HG03575 (cell line): ENCODE data around the gene SLC24A3.

ENCODE experiments used
- ATAC-seq: cut with Tn5 transposase; IDR thresholded peaks from one replicate; pipeline ENCODE4 v1.9.1; 2021; ENCODE audit not compliant: unreplicated experiment, insufficient number of reproducible peaks, low FRiP score; ENCODE audit errors: extremely low read depth

SLC24A3 gene

GRCh38 chr20:19401096-19401495 is 188.7 kb downstream of the SLC24A3 start:
- no peak for ATAC-seq

- no peak for ATAC-seq
Observed at GRCh38 chr20:19403549-19403948, 191.1 kb downstream of the SLC24A3 start.

- ATAC-seq, result no peak
Observed at GRCh38 chr20:19404826-19405225, 192.4 kb downstream of the SLC24A3 start.

GRCh38 chr20:19405958-19406357 is 193.5 kb downstream of the SLC24A3 start:
- no peak for ATAC-seq

GRCh38 chr20:19406381-19406780 is 193.9 kb downstream of the SLC24A3 start:
- ATAC-seq, result no peak

- ATAC-seq, result no peak
Observed at GRCh38 chr20:19407196-19407595, 194.8 kb downstream of the SLC24A3 start.

- no peak for ATAC-seq
Observed at GRCh38 chr20:19407736-19408135, 195.3 kb downstream of the SLC24A3 start.

- ATAC-seq, result no peak
Observed at GRCh38 chr20:19408971-19409370, 196.5 kb downstream of the SLC24A3 start.

GRCh38 chr20:19411811-19412210 is 199.4 kb downstream of the SLC24A3 start:
- no peak for ATAC-seq

- ATAC-seq, result no peak
Observed at GRCh38 chr20:19412254-19412653, 199.8 kb downstream of the SLC24A3 start.

GRCh38 chr20:19414600-19414999 is 202.2 kb downstream of the SLC24A3 start:
- no peak for ATAC-seq

GRCh38 chr20:19415786-19416185 is 203.3 kb downstream of the SLC24A3 start:
- ATAC-seq, result no peak

- no peak for ATAC-seq
Observed at GRCh38 chr20:19416627-19417026, 204.2 kb downstream of the SLC24A3 start.

GRCh38 chr20:19419396-19419795 is 207.0 kb downstream of the SLC24A3 start:
- ATAC-seq, result no peak

- ATAC-seq, result no peak
Observed at GRCh38 chr20:19423097-19423899, 210.9 kb downstream of the SLC24A3 start.

GRCh38 chr20:19423900-19424620 is 211.6 kb downstream of the SLC24A3 start:
- ATAC-seq, result no peak

GRCh38 chr20:19426356-19426755 is 213.9 kb downstream of the SLC24A3 start:
- no peak for ATAC-seq

- no peak for ATAC-seq
Observed at GRCh38 chr20:19427480-19427879, 215.0 kb downstream of the SLC24A3 start.

GRCh38 chr20:19427913-19428312 is 215.5 kb downstream of the SLC24A3 start:
- ATAC-seq, result no peak

- ATAC-seq, result no peak
Observed at GRCh38 chr20:19428324-19428723, 215.9 kb downstream of the SLC24A3 start.
